Right lobe of liver (tissue), 4 donors: ENCODE data around the gene PAF1.

Experiments used
- CTCF ChIP-seq, 4 donors: fragments of 200-600 bp in 3 of 4; fragments of 450-650 bp in 1 of 4; IDR thresholded peaks; one replicate each; pipeline versions ENCODE4 v1.5.1 to v1.8.0; 2016 to 2022; ENCODE audit warnings: antibody characterized with exemption in 4 of 4, mild to moderate bottlenecking in 2 of 4
- POLR2A ChIP-seq: fragments of 450-650 bp; IDR thresholded peaks from one replicate; pipeline ENCODE4 v1.6.1; 2017; ENCODE audit warnings: antibody characterized with exemption, mild to moderate bottlenecking
- donor health status: DM: no; HTN: no; CAD: no.
- donor health status: DM: no; HTN: no; CAD: no.
- donor health status: DM: no; HTN: yes; CAD: no.

DNA sequence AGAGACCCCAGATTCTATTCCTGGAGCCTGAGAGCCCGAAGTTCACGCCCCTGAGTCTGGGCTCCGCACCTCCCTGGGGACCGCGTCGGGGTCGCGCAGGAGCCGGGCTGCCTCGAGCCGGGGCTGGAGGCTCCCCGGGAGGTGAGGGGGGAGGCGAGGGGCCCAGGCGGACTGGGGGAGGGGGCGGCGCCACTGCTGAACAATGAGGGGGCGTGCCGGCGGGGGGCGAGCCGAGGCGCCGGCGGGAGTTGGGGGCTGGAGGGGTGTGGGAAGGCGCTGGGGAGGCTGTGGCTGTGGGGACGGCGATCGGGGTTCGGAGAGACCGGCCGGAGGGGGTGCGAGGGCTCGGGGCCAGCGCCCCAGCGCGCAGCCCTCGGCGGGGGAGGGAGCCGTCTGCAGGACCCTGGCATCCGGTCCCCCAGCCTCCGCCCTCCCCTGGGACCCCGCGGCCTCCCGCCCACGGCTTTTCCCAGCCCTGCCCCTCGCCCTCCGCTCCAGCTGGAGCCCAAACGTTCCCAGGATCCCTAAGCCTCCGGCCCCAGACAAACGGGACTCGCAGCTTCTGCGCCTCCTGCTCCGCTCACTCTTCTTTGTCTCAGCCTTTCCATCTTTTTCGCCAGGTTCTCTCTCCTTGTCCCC is 22.5 kb upstream of the PAF1 start:
- no peak for TF ChIP-seq CTCF (IDR thresholded peaks at IDR 0.05)
- TF ChIP-seq POLR2A = no peak
